Measurements from ENCODE around the gene FTSJ3.

Gene FTSJ3

GRCh38 chr17:63792055-63792729 lies 35.3 kb downstream of the FTSJ3 start:
- DNase-seq (ENCODE audit: low spot score): no peak
- FAIRE-seq: no peak

- no peak for FAIRE-seq
- no peak for DNase-seq (ENCODE audit: low spot score)
These were observed 37.4 kb downstream of the FTSJ3 start for GRCh38 chr17:63790057-63790456.

- no peak for FAIRE-seq
- no peak for DNase-seq (ENCODE audit: low spot score)
These were observed 40.3 kb downstream of the FTSJ3 start for GRCh38 chr17:63786971-63787711.

- DNase-seq (ENCODE audit: low spot score): no peak
- no peak for FAIRE-seq
These were observed 41.3 kb downstream of the FTSJ3 start for GRCh38 chr17:63786117-63786516.

- DNase-seq (ENCODE audit: low spot score): no peak
- FAIRE-seq: no peak
These were observed 41.9 kb downstream of the FTSJ3 start for GRCh38 chr17:63785556-63785955.

GRCh38 chr17:63783522-63783921 lies 43.9 kb downstream of the FTSJ3 start:
- no peak for DNase-seq (ENCODE audit: low spot score)
- no peak for FAIRE-seq

- FAIRE-seq: no peak
- no peak for DNase-seq (ENCODE audit: low spot score)
These were observed 46.5 kb downstream of the FTSJ3 start for GRCh38 chr17:63780928-63781327.

- DNase-seq (ENCODE audit: low spot score) (no peak), FAIRE-seq (no peak)
These were observed 47.0 kb downstream of the FTSJ3 start for GRCh38 chr17:63780507-63780906.

GRCh38 chr17:63775420-63775819 lies 52.0 kb downstream of the FTSJ3 start:
- FAIRE-seq (no peak), DNase-seq (ENCODE audit: low spot score) (no peak)

GRCh38 chr17:63774969-63775265 lies 52.5 kb downstream of the FTSJ3 start:
- DNase-seq (ENCODE audit: low spot score) (no peak), FAIRE-seq (no peak)

- DNase-seq (ENCODE audit: low spot score) (peak; percentile 67), FAIRE-seq (no peak)
These were observed 53.1 kb downstream of the FTSJ3 start, which contains the start of gene DDX42 for GRCh38 chr17:63774141-63774968. Gene DDX42, plus strand, starts transcription at chr17:63774170. Its CDS starts 12,880 bp downstream, at chr17:63787050.

GRCh38 chr17:63773272-63774140 lies 54.0 kb downstream of the FTSJ3 start, which contains the start of gene CCDC47:
Gene CCDC47, minus strand, starts transcription at chr17:63773597. Its CDS starts 7,422 bp downstream, at chr17:63766175.
- peak; percentile 97 for FAIRE-seq
- DNase-seq (ENCODE audit: low spot score): peak; percentile 100

- FAIRE-seq (no peak), DNase-seq (ENCODE audit: low spot score) (no peak)
These were observed 54.6 kb downstream of the FTSJ3 start for GRCh38 chr17:63772801-63773271.

Measured in urothelium cell line (cell line).